ENCODE results near the gene HIVEP2. TPM values are rescaled to one million over a fixed set of nuclear protein-coding genes. Genes with fewer than 3 reads are reported as not detected.
A peak's percentile ranks its signal among the peaks of the same experiment; 100 is the strongest.

Gene HIVEP2
- polyA plus RNA-seq, 3 donors = 0.16 to 1.4 (median 0.64) TPM

DNA sequence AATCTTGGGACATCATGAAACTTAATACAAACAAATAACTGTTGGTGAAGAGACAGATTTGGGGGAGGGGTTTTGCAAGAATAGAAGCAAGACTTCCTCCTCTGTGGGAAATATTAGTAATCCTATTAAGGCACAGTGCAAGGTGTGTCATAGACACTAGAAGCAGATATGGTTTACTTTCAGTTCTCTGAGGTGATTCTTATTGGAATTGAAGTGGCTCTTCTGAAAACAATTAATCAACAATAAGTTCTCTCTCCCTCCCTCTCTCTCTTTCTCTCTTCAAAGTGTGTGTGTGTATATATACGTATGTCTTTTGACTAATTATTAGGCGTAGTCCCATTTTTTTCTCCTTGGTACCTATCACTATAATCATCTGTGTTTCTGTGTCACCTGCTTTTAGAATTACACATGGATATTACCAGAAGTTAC is 99.8 kb downstream of the HIVEP2 start:
- H3K27me3 Mint-ChIP-seq (ENCODE audit: low read depth in 3 of 3) = no peaks in the 10 kb centered on the region
- peak overlapping the region in 1 of 2 donors; percentile 7 for H3K4me3 Mint-ChIP-seq
- no peaks in the 10 kb centered on the region for H3K27me3 ChIP-seq (ENCODE audit: control insufficient read depth in 2 of 2, insufficient read depth in 2 of 2, low read length in 2 of 2)
- no peak overlapping the region for H3K27ac ChIP-seq (ENCODE audit: low read depth in 1 of 2, low read length in 2 of 2)
- H3K4me2 ChIP-seq (replicated peaks; ENCODE audit: extremely low read depth, low read length, poor library complexity, severe bottlenecking) = peak overlapping the region; percentile 62
- no peaks in the 10 kb centered on the region for H3K79me2 ChIP-seq (ENCODE audit: insufficient read depth, low read length)
- H3K4me1 ChIP-seq (ENCODE audit: control insufficient read depth in 1 of 2, insufficient read depth in 2 of 2, low read length in 2 of 2) = peaks cover 13 to 24% of the 10 kb centered on the region in 2 donors
- no peaks in the 10 kb centered on the region for H3K9me3 Mint-ChIP-seq
- H3K36me3 ChIP-seq (replicated peaks in 1 of 2; ENCODE audit: control insufficient read depth in 1 of 2, insufficient read depth in 2 of 2, low read length in 2 of 2) = no peaks in the 10 kb centered on the region
- WGBS (ENCODE audit: insufficient coverage) = no CpG with 5 or more reads among the region's 2 CpGs
- H3K9me3 ChIP-seq (replicated peaks in 1 of 2; ENCODE audit: control insufficient read depth in 1 of 2, insufficient read depth in 1 of 2, low read length in 2 of 2) = no peaks in the 10 kb centered on the region
- H3K27ac Mint-ChIP-seq = peak overlapping the region in 1 of 7 donors; percentile 21
- DNase-seq = peak in 2 of 3 donors; percentile 12 to 40
- H2AFZ ChIP-seq (ENCODE audit: insufficient read depth, low read depth, low read length, poor library complexity, severe bottlenecking) = no peak overlapping the region
- H4K20me1 ChIP-seq (ENCODE audit: insufficient read depth, low read length) = peaks cover 8% of the 10 kb centered on the region
- TF ChIP-seq, protein P1, sequence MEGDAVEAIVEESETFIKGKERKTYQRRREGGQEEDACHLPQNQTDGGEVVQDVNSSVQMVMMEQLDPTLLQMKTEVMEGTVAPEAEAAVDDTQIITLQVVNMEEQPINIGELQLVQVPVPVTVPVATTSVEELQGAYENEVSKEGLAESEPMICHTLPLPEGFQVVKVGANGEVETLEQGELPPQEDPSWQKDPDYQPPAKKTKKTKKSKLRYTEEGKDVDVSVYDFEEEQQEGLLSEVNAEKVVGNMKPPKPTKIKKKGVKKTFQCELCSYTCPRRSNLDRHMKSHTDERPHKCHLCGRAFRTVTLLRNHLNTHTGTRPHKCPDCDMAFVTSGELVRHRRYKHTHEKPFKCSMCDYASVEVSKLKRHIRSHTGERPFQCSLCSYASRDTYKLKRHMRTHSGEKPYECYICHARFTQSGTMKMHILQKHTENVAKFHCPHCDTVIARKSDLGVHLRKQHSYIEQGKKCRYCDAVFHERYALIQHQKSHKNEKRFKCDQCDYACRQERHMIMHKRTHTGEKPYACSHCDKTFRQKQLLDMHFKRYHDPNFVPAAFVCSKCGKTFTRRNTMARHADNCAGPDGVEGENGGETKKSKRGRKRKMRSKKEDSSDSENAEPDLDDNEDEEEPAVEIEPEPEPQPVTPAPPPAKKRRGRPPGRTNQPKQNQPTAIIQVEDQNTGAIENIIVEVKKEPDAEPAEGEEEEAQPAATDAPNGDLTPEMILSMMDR (IDR thresholded peaks at IDR 0.05) = no peak
- no peaks in the 10 kb centered on the region for H3K36me3 Mint-ChIP-seq
- H3K4me3 ChIP-seq (replicated peaks in 1 of 3; ENCODE audit: low read depth in 2 of 3, low read length in 3 of 3) = no peak overlapping the region
- H3K9ac ChIP-seq (ENCODE audit: insufficient read depth, low read length, poor library complexity, severe bottlenecking) = no peak overlapping the region
- intact Hi-C loops (cut with micrococcal nuclease) = no loop called here
- peaks cover 44% of the 10 kb centered on the region for H3K4me1 Mint-ChIP-seq

DNA sequence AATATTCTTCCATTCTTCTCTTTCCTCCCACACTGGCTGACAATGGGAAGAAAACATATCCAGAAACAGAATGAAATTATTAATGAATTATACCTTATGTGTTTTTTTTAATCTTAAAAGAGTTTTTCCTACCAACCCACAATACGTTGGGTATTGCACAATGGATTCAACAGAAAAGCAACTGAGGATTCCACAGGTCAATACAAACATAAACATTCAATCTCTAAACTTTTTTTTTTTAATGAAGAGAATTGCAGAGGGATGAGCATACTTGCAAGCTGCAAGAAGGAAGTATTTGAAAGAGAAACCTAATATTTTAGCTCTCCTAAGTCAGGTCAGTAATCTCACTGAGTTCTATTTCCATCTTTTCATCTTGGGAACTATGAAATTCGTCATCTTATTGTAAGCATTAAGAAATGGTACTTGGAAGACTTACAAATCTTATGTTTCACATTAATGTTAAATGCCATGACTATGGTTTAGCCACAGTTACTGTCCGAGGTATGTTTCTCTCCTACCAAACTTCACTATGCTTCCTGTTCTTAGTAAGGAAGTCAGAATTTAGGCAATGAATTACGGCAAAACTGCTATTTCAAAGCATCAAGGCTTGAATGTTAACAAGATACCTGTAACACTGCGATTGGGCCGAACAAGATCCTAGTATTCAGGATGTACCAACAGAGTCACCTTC is 100.8 kb downstream of the HIVEP2 start:
- Mint-ChIP-seq H3K27ac (peak overlapping the region in 1 of 7 donors; percentile 76), H3K27me3 (ENCODE audit: low read depth in 3 of 3) (no peaks in the 10 kb centered on the region), H3K4me3 (peak overlapping the region; percentile 54 to 83), H3K9me3 (no peaks in the 10 kb centered on the region), H3K4me1 (peaks cover 44% of the 10 kb centered on the region), H3K36me3 (no peaks in the 10 kb centered on the region)
- H3K9ac ChIP-seq (ENCODE audit: insufficient read depth, low read length, poor library complexity, severe bottlenecking) = no peak overlapping the region
- TF ChIP-seq, protein P1 (IDR thresholded peaks at IDR 0.05) = no peak
- H3K27me3 ChIP-seq (ENCODE audit: control insufficient read depth in 2 of 2, insufficient read depth in 2 of 2, low read length in 2 of 2) = no peaks in the 10 kb centered on the region
- H3K4me3 ChIP-seq (replicated peaks in 1 of 3; ENCODE audit: low read depth in 2 of 3, low read length in 3 of 3) = peak overlapping the region in 2 of 3 experiments; percentile 46 to 58
- DNase-seq = peak in 2 of 3 donors; percentile 23 to 26
- no peaks in the 10 kb centered on the region for H3K9me3 ChIP-seq (replicated peaks in 1 of 2; ENCODE audit: control insufficient read depth in 1 of 2, insufficient read depth in 1 of 2, low read length in 2 of 2)
- peak overlapping the region in 1 of 2 donors; percentile 51 for H3K27ac ChIP-seq (ENCODE audit: low read depth in 1 of 2, low read length in 2 of 2)
- H4K20me1 ChIP-seq (ENCODE audit: insufficient read depth, low read length) = peaks cover 8% of the 10 kb centered on the region
- no peaks in the 10 kb centered on the region for H3K36me3 ChIP-seq (replicated peaks in 1 of 2; ENCODE audit: control insufficient read depth in 1 of 2, insufficient read depth in 2 of 2, low read length in 2 of 2)
- intact Hi-C loops (cut with micrococcal nuclease) = no loop called here
- no peaks in the 10 kb centered on the region for H3K79me2 ChIP-seq (ENCODE audit: insufficient read depth, low read length)
- H2AFZ ChIP-seq (ENCODE audit: insufficient read depth, low read depth, low read length, poor library complexity, severe bottlenecking) = no peak overlapping the region
- WGBS (ENCODE audit: insufficient coverage) = 40% methylated on average over 2 of the region's 6 CpGs
- H3K4me1 ChIP-seq (ENCODE audit: control insufficient read depth in 1 of 2, insufficient read depth in 2 of 2, low read length in 2 of 2) = peaks cover 13 to 24% of the 10 kb centered on the region in 2 donors
- peak overlapping the region; percentile 62 for H3K4me2 ChIP-seq (replicated peaks; ENCODE audit: extremely low read depth, low read length, poor library complexity, severe bottlenecking)
